Stimulated activated CD4-positive, alpha-beta T cell treated with anti-CD3 and anti-CD28 coated beads, Interleukin-12 subunit alpha, Interleukin-12 subunit beta, amount 100 ng/mL, for 4 hours (primary cell): ENCODE measurements around the gene HECW1.
A peak's percentile ranks its signal among the peaks of the same experiment; 100 is the strongest.

ENCODE experiments used
- DNase-seq: peaks from one replicate; pipeline ENCODE4 v3.0.0-alpha.2; 2020

Gene HECW1

DNA sequence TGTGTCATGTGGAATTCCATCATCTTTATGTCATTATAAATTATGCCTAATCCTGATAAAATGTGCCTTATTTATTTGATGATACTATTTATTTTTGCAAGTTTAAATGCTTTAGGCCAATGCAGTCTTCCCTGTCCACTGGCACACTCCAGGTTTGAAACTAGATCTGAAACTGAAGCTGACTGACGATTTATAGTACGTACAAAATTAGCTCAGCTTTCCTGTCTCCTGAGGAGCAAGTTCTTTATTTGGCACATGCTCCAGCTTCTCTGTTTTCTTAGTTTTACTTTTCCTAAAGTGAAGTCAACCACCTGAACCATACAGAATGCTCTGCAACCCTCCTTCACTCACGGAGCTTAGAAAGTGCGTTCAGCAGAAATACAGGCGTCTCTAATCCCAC lies 164.1 kb downstream of the HECW1 start:
- no peak for DNase-seq

DNA sequence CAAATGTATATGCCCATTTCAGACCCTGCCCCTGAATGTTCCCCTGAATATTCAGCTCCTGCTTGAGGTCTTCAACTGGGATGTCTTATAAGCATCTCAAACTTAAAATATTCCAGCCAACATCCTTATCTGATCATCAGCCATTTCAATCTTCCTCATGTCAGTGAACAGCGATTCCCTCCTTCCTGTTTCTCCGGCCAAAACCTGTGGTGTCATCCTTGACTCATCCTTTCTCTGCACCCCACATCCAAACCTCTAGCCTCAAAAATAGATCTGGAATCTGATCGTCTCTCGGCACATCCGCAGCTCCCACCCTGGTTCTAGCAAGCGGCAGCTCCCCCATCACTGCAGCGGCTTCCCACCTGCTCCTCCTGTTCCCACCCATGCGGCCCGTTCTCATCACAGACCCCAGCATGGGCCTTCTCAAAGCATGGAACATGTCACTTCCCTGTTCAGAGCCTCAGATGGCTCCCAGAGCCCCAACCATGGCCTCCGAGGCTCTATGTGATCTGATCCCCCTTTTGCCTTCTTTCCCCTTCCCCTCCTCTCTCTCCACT lies 165.7 kb downstream of the HECW1 start:
- DNase-seq = no peak

DNA sequence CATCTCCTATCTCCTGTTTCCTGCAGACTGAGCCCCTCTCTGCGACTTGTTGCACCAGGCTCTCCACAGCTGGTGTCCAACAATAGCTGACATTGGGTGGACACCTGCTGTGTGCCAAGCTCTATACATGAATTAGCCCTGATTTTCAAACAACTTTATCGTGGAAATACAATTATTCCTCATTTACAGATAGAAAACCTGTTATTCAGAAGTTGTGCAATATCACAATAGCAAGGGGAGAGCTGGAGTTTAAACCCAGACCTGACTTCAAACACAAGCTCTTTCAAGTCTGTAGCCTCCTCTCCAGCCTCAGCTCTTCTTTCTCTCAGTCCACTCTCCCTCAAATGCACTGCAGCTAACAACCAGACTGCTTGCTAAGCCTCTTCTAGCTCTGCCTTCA lies 168.8 kb downstream of the HECW1 start:
- no peak for DNase-seq

DNA sequence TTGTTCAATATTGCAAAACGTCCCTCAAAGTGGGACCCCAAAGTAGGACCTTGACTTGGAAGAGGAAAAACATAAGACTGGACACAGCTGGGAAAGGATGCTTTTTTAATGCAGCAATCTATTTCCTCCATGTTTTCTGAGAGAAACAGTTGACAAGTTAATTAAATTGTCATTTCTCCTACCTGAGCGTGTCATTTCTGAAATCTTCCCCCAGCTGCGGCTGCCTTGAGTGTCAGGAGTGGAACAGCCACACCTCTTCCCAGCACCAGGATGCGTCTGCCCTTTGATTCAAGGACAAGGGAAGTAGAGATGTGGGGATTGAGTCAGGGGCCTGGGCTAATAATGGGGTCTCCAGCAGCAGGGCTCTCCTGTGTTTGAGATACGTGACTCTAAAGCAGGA lies 171.3 kb downstream of the HECW1 start:
- no peak for DNase-seq

DNA sequence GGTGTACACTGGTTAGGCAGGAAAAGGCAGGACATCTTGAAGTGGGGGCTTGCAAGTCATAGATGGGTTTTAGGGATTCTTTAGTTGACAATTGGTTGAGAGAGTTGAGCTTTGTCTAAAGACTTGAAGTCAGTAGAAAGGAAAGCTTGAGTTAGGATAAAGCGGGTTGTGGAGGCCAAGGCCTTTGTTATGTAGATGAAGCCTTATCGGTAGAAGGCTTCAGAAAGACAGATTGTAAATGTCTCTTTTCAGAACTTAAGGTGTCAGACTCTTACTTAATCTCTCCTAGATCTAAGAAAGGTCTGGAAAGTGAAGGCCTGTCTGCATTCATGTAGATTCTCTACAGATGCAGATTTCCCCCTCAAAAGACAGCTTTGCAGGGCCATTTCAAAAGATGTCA lies 177.4 kb downstream of the HECW1 start:
- DNase-seq = no peak

DNA sequence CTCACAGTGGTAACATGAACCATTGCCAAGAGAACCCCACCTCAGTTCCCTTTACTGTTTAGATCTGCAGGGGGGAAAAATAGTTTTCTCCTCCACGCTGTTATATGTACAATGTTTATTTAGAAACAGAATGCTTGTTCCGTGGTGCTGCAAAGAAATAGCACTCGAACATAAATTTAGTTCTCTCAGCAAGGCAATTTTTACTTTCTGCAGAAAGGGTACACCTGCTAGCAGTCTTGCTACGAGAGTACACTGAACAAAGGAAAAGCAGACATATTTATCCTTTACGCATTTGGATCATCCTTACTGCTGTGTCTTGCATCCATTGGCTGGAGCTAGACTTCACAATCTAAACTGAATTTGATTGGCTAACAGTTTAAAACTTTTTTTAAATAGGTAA lies 178.5 kb downstream of the HECW1 start:
- no peak for DNase-seq

DNA sequence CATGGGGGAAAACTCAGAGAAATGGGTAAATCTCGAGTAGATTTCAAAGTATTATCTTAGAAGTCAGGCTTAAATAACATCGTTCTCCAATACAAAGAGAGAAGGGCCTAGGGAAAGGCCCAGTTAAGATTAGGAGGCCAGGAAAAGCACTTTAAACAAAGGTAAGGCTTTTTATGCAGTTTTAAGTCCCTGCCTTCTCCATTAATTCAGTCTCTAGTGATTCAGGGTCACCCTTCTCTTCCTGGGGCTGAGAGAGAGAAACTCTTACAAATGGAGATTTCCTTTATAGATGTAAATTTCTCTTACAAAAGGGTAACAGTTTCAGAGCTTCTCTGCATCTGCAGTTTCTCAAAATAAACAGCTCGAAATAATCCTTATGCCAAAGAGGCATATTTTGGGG lies 179.3 kb downstream of the HECW1 start:
- DNase-seq = no peak

DNA sequence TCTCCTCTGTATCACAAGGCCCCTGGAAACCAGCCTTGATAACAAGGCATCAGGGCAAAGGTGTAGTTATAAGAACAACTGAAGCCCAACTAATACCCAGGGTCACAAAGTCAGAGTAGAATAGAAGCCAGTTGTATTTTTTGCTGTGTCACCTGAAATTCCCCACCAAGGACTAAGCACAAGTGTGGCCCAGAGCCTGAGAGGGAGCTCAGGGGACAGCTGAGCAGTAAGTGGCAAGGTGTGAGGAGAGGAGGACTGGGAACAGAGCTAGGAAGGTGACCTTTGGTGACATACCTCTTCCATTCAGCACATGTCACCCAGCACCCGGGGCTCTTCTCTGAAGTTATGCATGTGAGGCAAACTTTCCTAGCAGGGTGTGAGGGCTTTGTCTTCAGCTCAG lies 179.9 kb downstream of the HECW1 start:
- DNase-seq = no peak

DNA sequence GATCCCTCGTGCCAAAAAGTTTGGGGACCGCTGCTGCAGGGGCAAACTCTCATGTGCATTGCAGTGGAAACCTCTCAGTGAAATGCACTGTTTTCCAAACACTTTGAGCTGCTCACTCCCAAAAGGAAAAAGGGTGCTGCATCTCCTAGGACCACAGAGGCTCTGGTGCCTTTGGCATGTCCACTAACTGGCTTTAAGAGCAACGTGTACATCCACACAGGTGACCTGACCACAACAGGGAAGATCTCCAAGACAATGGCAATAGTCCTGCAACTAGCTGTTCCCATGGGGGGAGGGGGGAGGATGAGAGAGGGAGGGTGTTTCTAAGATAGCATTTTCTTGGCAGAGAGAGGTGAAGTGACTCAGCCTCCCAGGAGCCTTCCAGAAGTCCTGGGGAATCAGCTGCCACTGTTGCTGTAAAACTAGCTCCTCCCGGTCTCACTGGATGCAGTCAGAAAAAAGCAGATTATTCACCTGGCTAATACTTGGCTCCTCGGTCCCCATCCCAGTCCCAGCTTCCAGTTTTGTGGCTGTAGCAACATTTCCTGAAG lies 181.7 kb downstream of the HECW1 start:
- no peak for DNase-seq

DNA sequence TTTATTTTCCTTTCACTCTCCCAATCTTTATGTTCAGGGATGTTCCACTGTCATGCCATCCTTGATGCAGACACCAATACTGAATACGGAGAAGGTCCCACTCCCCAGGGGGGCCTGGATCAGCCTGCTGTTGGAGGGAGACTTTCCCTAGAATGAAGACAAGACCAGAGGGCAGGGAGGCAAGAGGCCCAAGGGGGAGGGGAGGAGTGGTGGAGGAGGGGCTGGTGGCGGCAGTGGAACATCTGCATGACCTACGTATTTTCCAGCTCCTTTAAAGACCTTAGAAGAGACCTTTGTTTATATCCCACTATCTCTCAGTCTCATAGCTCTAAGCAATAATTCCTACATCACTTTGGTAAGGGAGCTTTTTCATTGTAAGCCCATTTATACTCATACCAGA lies 183.0 kb downstream of the HECW1 start:
- no peak for DNase-seq

DNA sequence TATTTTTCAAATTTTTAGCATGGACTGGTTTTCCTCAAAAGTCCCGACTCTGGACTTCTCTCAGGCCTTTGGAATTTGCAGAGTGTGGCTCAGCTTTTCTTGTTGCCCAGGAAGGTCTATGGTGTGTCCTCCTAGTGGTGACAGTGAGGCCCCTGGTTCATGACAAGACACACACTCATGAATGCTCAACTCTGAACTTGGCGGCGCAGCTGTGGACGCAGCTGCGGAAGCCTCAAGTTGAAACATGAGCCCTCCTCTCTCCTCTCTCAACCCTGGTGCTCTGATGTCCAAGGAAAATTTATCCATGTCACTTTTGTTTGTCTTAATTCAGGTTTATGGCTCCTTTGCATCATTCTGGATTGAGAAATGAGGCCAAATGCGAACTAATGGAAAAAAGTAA lies 183.9 kb downstream of the HECW1 start:
- DNase-seq = no peak

DNA sequence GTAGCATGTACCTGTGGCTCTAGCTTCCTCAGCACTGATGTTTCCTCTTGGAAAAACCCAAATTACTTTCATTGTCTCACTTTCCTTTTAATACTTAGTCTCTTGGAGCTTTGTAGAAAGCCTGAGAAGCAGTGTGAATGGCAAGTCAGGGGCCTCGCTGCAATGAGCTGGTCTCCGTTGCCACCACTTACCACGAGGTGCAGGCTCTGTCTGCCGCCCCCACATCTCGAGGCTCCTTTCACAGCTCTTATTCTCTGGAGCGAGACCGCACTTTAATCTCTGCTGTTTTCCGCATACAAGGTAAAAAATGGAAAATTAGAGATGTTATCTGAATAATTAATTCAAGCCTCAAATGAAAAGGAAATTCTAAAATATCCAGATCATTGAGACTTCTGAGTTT lies 186.2 kb downstream of the HECW1 start:
- no peak for DNase-seq

DNA sequence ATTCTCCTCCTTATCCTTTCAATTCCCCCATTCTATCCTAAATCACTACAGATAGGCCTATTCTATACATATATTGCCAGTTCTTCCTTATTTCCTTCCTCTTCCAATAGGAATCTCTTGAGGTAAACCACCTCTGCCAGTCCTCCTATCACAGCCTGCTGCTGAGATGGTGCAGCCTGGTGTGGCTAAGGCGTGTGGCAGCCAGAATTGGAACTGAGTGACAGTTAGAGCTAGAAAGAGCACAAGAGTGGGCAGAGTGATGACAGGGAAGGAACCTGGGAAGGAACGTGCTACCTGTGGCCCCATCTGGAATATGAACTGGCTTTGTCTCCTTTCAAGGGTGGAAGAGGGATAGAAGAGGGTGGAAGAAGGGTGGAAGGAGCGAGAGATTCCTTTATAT lies 187.7 kb downstream of the HECW1 start:
- no peak for DNase-seq

DNA sequence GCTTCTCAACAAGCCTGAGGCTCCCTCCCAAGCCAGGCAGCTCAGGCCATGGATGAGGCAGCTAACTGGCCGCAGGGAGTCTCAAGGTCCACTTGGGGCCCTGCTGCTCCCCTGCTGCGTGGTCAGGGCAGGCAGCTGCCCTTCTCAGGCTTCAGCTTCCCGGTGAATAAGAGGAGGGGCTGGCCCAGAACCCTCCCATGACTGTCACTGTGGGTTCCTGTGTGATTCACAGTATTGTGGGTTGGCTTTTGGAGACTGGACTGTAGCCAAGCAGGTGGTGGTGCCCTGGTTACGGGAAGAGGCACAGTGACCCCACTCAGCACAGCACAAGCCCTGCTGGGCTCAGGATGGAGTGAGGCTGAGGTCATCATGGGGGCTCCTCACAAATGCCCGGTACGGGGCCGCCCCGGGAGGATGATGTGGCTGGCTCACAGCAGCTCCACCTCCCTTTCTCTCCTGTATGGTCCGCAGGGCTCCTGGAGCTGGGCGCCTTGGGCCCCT lies 189.8 kb downstream of the HECW1 start:
- no peak for DNase-seq

DNA sequence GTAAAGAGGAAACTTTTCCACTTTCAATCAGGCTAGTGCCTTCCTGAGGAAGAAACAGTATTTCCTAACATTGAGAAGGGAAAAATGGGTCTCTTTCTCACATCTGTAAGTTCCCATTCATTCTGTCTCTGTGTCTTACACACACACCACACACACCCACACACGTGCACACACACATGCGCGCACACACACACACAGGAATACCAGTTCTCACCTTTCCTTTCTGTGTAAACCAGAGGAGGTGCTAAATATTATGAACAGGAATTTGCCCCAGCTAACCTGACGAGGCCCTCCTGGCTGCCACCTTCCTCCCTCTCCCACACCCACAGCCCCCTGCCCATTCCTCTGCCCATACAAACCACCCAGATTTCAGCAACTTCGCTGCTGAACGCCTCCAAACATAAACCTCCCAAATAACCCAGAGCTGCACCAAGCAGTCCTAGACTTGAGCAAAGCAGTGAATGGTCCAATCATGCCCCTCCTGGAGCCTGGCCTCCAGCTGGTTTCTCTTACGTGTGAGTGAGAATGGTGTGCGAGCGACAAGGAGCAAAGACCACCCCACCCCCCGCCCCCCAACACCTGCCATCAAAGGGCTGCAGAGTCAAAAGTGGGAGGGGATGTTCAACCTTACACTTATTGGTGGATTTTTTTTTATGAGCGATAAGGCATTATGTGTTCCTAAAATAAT lies 190.5 kb downstream of the HECW1 start:
- DNase-seq = no peak

DNA sequence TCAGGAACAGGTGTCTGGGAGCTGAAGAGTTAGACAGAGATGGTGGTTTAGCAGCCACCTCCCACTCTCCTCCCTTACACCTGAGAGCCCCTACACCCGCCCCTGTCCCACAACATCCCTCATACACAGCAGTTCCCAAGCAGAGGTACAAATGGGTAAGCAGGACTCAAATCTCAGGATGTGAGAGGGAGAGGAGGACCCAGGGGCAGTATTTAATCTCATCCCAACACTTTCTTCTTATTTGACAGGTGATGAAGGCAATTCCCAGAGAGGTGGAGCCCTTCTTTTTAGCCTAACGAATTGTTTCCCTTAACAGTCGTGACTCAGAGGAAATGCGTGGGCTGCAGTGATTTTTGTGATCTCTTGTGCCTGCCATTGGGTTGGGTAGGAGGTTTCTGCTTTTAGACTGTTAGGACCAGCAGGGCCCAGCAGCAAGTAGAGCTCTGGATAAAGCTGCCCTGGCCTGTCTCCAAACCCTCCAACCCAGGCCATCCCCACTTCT lies 191.3 kb downstream of the HECW1 start:
- DNase-seq = peak; percentile 52

DNA sequence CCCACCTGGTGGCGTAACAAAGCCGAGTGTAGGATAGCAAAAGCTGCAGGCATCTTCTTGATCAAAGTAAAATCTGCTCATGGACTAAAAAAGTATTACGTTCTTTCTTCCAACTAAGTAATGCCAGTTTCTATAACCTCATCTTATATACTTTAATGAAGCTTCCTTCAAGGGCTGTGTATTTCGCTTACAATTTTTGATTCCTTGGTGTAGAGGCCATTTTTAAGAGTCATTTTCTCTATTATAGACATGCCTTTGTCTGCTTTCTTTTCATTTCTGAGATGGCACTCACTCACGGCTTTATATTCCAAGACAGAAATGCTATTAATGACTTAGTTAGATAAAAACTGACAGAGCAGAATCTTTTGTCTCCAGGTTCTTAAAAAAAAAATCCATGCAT lies 194.0 kb downstream of the HECW1 start:
- DNase-seq = no peak

DNA sequence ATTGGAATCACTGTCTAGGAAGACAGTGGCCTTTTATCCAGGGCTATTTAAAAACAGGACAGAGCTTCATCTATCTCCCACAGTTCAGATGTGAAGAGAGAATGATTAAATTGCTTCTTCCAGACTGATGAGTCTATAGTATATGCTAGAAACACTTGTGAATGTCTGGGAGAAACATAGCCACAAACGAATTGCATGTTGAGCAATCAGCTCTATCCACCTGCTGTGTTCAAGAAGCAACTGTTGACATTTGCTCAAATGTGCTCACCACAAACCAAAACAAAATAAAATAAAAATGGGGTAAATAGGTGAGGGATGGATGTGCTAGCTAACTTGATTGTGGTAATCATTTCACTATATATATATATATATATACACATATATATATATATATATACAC lies 195.1 kb downstream of the HECW1 start:
- no peak for DNase-seq

DNA sequence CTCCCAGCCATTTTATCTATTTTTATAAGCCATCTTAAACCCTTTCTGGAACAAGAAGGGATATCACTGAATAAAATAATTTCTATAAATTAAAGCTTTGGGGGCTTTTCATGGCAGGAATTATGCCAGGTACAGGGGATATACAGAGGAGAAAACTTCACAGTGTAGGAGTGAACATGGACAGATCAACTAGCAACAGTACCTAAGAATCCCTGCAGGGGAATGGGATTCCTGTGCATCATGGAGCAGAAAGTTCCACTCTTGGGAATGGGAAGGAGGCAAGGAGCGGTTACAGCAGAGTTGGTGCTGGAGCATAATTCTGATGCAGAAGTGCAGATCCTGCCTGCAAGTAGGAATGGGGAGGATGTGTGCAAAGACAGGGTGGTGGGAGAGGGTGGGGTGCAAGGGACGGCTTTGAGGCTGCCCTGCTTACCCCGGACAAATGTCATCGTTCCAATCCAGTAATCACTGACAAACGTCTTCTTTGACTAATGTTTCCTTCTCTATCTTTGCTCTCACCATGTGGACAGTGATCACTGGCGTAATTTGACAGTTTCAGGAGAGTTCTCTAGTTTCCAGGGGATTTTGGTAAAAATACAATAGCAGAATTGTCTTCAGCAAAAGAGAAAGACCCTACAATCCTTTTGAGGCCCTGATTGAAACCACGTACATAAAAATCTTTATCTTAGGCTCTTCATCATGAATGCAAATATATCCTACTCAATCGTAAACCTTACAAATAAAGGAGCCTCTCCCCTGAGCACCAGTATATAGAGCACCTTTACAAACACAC lies 196.7 kb downstream of the HECW1 start:
- DNase-seq = no peak

DNA sequence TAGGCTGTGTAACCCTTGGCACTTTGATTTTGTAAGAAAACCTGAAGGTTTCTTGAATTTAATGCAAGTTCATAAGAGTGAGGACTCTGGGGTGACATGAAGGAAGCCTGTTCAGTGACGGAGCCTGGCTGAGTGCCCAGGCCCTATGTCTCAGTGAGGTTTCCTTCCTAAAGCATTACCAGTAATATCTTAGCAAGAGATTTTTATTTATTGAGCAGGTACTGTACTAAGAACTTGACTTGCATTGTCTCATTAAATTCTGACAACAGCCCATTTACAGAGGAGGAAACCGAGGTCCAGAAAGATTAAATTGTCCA lies 197.2 kb downstream of the HECW1 start:
- no peak for DNase-seq

DNA sequence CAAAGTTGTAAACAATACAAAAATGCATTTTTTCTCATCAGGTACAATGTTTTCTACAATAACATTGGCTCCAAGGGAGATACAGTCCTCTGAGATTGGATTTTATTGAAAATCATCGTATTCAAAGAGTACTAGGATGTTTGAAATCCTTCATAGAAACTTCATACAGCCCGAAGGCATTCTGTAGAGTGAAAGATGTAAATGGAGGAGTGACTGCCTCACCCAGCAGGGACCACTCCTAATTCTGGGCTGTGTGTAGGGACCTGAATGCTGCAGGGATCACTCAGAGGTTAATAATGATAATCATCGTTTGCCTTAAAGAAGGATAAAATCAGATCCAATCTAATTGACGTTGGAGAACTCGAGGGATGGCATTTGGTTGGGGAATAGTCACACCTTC lies 198.6 kb downstream of the HECW1 start:
- no peak for DNase-seq

DNA sequence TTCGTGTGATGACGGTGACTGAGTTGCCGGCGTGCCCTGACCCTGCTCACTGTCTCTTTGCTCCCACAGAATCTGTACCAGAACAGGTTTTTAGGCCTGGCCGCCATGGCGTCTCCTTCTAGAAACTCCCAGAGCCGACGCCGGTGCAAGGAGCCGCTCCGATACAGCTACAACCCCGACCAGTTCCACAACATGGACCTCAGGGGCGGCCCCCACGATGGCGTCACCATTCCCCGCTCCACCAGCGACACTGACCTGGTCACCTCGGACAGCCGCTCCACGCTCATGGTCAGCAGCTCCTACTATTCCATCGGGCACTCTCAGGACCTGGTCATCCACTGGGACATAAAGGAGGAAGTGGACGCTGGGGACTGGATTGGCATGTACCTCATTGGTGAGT lies 199.2 kb downstream of the HECW1 start:
- no peak for DNase-seq

DNA sequence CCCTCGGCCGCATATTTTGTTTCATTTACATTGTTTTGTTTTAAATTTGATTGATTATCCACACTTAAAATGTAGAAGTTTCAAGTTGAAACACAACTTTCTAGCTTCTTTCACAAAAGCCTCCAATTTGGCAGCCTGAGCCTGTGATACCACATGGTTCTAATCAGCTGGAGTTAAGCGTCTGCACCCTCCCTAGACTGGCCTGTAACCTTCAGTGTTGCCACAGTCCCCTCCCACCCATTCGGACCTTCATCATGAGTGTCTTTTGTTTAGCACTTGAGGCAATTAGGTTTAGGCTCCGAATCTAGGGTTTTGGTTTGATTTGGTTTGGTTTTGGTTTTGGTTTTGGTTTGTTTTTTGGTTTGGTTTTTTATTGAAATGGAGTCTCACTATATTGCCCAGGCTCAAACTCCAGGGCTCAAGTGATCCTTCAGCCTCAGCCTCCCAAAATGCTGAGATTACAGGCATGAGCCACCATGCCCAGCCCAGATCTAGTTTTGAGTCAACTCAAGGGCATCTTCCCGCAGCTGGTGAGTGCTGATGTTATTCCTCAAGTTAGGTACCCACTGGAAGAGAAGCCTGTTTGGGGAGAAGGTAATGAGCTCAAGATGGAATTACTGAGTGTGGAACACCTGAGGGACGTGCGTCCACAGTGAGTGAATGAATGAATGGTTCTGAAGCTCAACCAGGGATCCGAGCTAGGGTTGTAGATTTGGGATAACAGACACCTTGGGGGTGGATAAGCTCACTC lies 201.4 kb downstream of the HECW1 start:
- no peak for DNase-seq
